Transverse colon (tissue), 4 donors: ENCODE results near the gene GABRB1.

ENCODE experiments used
- EP300 ChIP-seq: sonication (generic); formaldehyde crosslinking; IDR thresholded peaks from one replicate; pipeline ENCODE4 v1.6.1; 2017; ENCODE audit warnings: antibody characterized with exemption, low read depth
- POLR2A ChIP-seq: fragments of 450-650 bp; IDR thresholded peaks from one replicate; pipeline ENCODE4 v1.6.1; 2016; ENCODE audit warnings: antibody characterized with exemption, mild to moderate bottlenecking, moderate library complexity
- POLR2AphosphoS5 ChIP-seq, 3 donors: sonication (generic); formaldehyde crosslinking; IDR thresholded peaks; one replicate each; pipeline ENCODE4 v1.6.1; 2016; ENCODE audit warnings: antibody characterized with exemption in 3 of 3
- TF ChIP-seq, protein P1 (sequence below), 5 experiments: fragments of 200-600 bp in 3 of 5; fragments of 450-650 bp in 2 of 5; sonication (generic) in 3 of 5; IDR thresholded peaks; 1 replicate in 2 of 5; 2 replicates in 3 of 5; pipeline ENCODE4 v1.5.1; 2016 to 2017; ENCODE audit warnings: antibody characterized with exemption in 5 of 5, inconsistent platforms in 3 of 5, mild to moderate bottlenecking in 2 of 5, moderate library complexity in 1 of 5

DNA sequence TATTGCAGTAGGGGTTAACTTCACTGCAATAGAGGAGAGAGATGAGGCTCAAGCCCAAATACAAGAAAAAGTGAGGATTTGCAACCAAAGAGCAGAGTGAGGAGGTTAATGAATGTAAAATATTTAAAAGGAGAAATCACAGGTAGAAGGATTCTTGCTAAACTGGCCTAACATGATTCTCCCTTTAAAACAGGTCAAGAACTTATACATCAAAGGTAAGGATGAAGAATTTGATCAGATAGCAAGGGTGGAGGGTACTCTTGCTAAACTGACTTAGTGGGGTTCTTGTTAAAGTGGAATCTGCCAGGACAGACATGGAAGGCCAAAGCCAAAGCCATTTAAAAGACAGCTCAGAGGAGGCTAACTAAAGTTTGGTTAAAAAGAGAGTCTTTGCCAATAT is 193.0 kb downstream of the GABRB1 start:
- TF ChIP-seq, protein P1, sequence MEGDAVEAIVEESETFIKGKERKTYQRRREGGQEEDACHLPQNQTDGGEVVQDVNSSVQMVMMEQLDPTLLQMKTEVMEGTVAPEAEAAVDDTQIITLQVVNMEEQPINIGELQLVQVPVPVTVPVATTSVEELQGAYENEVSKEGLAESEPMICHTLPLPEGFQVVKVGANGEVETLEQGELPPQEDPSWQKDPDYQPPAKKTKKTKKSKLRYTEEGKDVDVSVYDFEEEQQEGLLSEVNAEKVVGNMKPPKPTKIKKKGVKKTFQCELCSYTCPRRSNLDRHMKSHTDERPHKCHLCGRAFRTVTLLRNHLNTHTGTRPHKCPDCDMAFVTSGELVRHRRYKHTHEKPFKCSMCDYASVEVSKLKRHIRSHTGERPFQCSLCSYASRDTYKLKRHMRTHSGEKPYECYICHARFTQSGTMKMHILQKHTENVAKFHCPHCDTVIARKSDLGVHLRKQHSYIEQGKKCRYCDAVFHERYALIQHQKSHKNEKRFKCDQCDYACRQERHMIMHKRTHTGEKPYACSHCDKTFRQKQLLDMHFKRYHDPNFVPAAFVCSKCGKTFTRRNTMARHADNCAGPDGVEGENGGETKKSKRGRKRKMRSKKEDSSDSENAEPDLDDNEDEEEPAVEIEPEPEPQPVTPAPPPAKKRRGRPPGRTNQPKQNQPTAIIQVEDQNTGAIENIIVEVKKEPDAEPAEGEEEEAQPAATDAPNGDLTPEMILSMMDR (IDR thresholded peaks at IDR 0.05), result no peak
- TF ChIP-seq EP300 (no peak), POLR2A (no peak), POLR2AphosphoS5 (IDR thresholded peaks at IDR 0.05) (no peak)
